Omental fat pad (tissue), 4 donors: ENCODE measurements around the gene PUM2. TPM values are rescaled to one million over a fixed set of nuclear protein-coding genes. Genes with fewer than 3 reads are reported as not detected.

Experiments used
- ATAC-seq: fragments of 150-250 bp; one replicate; pipeline ENCODE4 v1.9.1; 2016; ENCODE audit warnings: mild to moderate bottlenecking, moderate library complexity; ENCODE audit not compliant: low FRiP score
- DNase-seq: peaks from one replicate; pipeline ENCODE4 v3.0.0-alpha.2; 2019; ENCODE audit warnings: low spot score
- small RNA-seq: library from RNA; depleted of rRNA; stranded (forward); fragments of <200 nt; gene quantifications from one replicate; pipeline ENCODE3, GENCODE V24; 2016
- total RNA-seq, 4 donors: library from RNA; depleted of rRNA; stranded (reverse); fragments of >200 nt; gene quantifications; one replicate each; pipeline ENCODE4 v1.1.0, GENCODE V29; 2016
- TF ChIP-seq, protein P1 (sequence below), 3 donors: fragments of 450-650 bp; IDR thresholded peaks; one replicate each; pipeline ENCODE4 v1.5.1; 2016 to 2017; ENCODE audit warnings: antibody characterized with exemption in 3 of 3, mild to moderate bottlenecking in 3 of 3, moderate library complexity in 2 of 3

Gene PUM2
- total RNA-seq, 4 donors from 2014 or later = 42.3 to 72.4 (median 57.8) TPM

- TF ChIP-seq, protein P1, sequence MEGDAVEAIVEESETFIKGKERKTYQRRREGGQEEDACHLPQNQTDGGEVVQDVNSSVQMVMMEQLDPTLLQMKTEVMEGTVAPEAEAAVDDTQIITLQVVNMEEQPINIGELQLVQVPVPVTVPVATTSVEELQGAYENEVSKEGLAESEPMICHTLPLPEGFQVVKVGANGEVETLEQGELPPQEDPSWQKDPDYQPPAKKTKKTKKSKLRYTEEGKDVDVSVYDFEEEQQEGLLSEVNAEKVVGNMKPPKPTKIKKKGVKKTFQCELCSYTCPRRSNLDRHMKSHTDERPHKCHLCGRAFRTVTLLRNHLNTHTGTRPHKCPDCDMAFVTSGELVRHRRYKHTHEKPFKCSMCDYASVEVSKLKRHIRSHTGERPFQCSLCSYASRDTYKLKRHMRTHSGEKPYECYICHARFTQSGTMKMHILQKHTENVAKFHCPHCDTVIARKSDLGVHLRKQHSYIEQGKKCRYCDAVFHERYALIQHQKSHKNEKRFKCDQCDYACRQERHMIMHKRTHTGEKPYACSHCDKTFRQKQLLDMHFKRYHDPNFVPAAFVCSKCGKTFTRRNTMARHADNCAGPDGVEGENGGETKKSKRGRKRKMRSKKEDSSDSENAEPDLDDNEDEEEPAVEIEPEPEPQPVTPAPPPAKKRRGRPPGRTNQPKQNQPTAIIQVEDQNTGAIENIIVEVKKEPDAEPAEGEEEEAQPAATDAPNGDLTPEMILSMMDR (IDR thresholded peaks at IDR 0.05) = no peak
- no peak for DNase-seq
- ATAC-seq = no peak
Measured at GRCh38 chr2:20199633-20200270, 150.9 kb downstream of the PUM2 start.

GRCh38 chr2:20198796-20199632, 151.6 kb downstream of the PUM2 start:
- ATAC-seq (no peak), DNase-seq (no peak)
- TF ChIP-seq, protein P1 (IDR thresholded peaks at IDR 0.05) = no peak

Small RNA genes within 50 kb of the gene (small RNA-seq; reads per million reads assigned to genes)
- not detected for gene RNU7-113P

Other genes starting within 250 kb of the PUM2 start
- 1 to 10 TPM in 3 of 4 donors, under 1 TPM in 1; 0.50 to 5.4 (median 1.6) TPM for gene SDC1, start 125.7 kb downstream of the PUM2 start, total RNA-seq
- gene RHOB, start 96.2 kb upstream of the PUM2 start, total RNA-seq = 1,000 to 10,000 TPM in 3 of 4 donors, 100 to 1,000 TPM in 1; 917 to 1,730 (median 1,246) TPM